Measurements from ENCODE around the gene EP400.

Gene EP400

GRCh38 chr12:132020292-132020691 is 70.5 kb downstream of the EP400 start:
- TF ChIP-seq CTCF (IDR thresholded peaks at IDR 0.05): no peak
- DNase-seq (ENCODE audit: low spot score): no peak
- no peak overlapping the region for H3K4me3 ChIP-seq
- no peak overlapping the region for H3K27ac ChIP-seq

GRCh38 chr12:132021031-132021871 is 71.5 kb downstream of the EP400 start:
- TF ChIP-seq CTCF (IDR thresholded peaks at IDR 0.05): no peak
- DNase-seq (ENCODE audit: low spot score): no peak
- no peak overlapping the region for H3K4me3 ChIP-seq
- H3K27ac ChIP-seq: no peak overlapping the region

GRCh38 chr12:132021965-132022364 is 72.2 kb downstream of the EP400 start:
- no peak for TF ChIP-seq CTCF (IDR thresholded peaks at IDR 0.05)
- Histone ChIP-seq H3K27ac (no peak overlapping the region), H3K4me3 (no peak overlapping the region)
- DNase-seq (ENCODE audit: low spot score): no peak

- no peak overlapping the region for H3K27ac ChIP-seq
- no peak for TF ChIP-seq CTCF (IDR thresholded peaks at IDR 0.05)
- no peak overlapping the region for H3K4me3 ChIP-seq
- DNase-seq (ENCODE audit: low spot score): no peak
Measured at GRCh38 chr12:132023658-132024057, 73.9 kb downstream of the EP400 start.

GRCh38 chr12:132024758-132025157 is 75.0 kb downstream of the EP400 start:
- TF ChIP-seq CTCF (IDR thresholded peaks at IDR 0.05): no peak
- no peak overlapping the region for H3K27ac ChIP-seq
- no peak overlapping the region for H3K4me3 ChIP-seq
- DNase-seq (ENCODE audit: low spot score): no peak

- H3K27ac ChIP-seq: no peak overlapping the region
- no peak overlapping the region for H3K4me3 ChIP-seq
- no peak for DNase-seq (ENCODE audit: low spot score)
- no peak for TF ChIP-seq CTCF (IDR thresholded peaks at IDR 0.05)
Measured at GRCh38 chr12:132025526-132025925, 75.8 kb downstream of the EP400 start.
